WTC11 (cell line): Measurements from ENCODE around the gene NPAS2. TPM values are rescaled to one million over a fixed set of nuclear protein-coding genes. Genes with fewer than 3 reads are reported as not detected.

Experiments
- ATAC-seq: fragments of 200-7000 bp; cut with Tn5 transposase; 2 replicates; pipeline ENCODE4 v1.10.0; 2021; ENCODE audit warnings: mild to moderate bottlenecking, moderate library complexity
- CTCF ChIA-PET: fragments of 300-600 bp; sonication (Branson Sonifier 250); formaldehyde crosslinking; loops from one replicate; lab custom pipeline; 2021; ENCODE audit warnings: antibody characterized with exemption; lab: Charles Lee
- POLR2A ChIA-PET: fragments of 350-600 bp; sonication (Branson Sonifier 250); formaldehyde crosslinking; loops from one replicate; lab custom pipeline; 2021; ENCODE audit warnings: antibody characterized with exemption; lab: Charles Lee
- DNase-seq: peaks from one replicate; pipeline ENCODE4 v3.0.0; 2021; ENCODE audit warnings: low spot score
- H3K27ac Mint-ChIP-seq: 2 replicates; pipeline ENCODE4 v1.8.0; 2021; ENCODE audit warnings: mixed read lengths
- H3K27me3 Mint-ChIP-seq: 2 replicates; pipeline ENCODE4 v1.8.0; 2021; ENCODE audit warnings: low read depth, mild to moderate bottlenecking, moderate library complexity, mixed read lengths
- H3K36me3 Mint-ChIP-seq: 2 replicates; pipeline ENCODE4 v1.8.0; 2021; ENCODE audit warnings: mixed read lengths
- H3K4me1 Mint-ChIP-seq: 2 replicates; pipeline ENCODE4 v1.8.0; 2022; ENCODE audit warnings: mixed read lengths
- H3K4me3 Mint-ChIP-seq: 2 replicates; pipeline ENCODE4 v1.8.0; 2021; ENCODE audit warnings: mild to moderate bottlenecking, moderate library complexity, mixed read lengths
- H3K9me3 Mint-ChIP-seq: 2 replicates; pipeline ENCODE4 v1.8.0; 2021; ENCODE audit warnings: mixed read lengths
- ARID4B ChIP-seq: sonication (generic); formaldehyde crosslinking; IDR thresholded peaks from 2 replicates; pipeline ENCODE4 v1.8.0; 2023; ENCODE audit warnings: missing genetic modification reagents, mild to moderate bottlenecking, borderline replicate concordance
- CREM ChIP-seq: sonication (generic); formaldehyde crosslinking; IDR thresholded peaks from 2 replicates; pipeline ENCODE4 v1.8.1; 2022; ENCODE audit warnings: mild to moderate bottlenecking, missing genetic modification reagents, moderate library complexity
- CTCF ChIP-seq: fragments of 200-600 bp; IDR thresholded peaks from 2 replicates; pipeline ENCODE4 v1.8.0; 2022; ENCODE audit warnings: antibody characterized with exemption
- E2F4 ChIP-seq: sonication (generic); formaldehyde crosslinking; IDR thresholded peaks from 2 replicates; pipeline ENCODE4 v1.8.1; 2022; ENCODE audit warnings: low read depth, mild to moderate bottlenecking, moderate library complexity, missing genetic modification reagents, borderline replicate concordance
- ELF4 ChIP-seq: sonication (generic); formaldehyde crosslinking; IDR thresholded peaks from 2 replicates; pipeline ENCODE4 v1.8.1; 2022; ENCODE audit warnings: low read depth, mild to moderate bottlenecking, moderate library complexity, missing genetic modification reagents
- EMX1 ChIP-seq: fragments of 250-450 bp; sonication (Bioruptor Pico); IDR thresholded peaks from 2 replicates; pipeline ENCODE4 v1.8.0; 2021; ENCODE audit warnings: mild to moderate bottlenecking
- ERG ChIP-seq: fragments of 250-450 bp; sonication (Bioruptor Pico); IDR thresholded peaks from 2 replicates; pipeline ENCODE4 v1.8.0; 2021; ENCODE audit warnings: mild to moderate bottlenecking
- GABPB1 ChIP-seq: sonication (generic); formaldehyde crosslinking; IDR thresholded peaks from 2 replicates; pipeline ENCODE4 v1.8.1; 2023; ENCODE audit warnings: mild to moderate bottlenecking, missing genetic modification reagents
- IRF2 ChIP-seq: sonication (generic); formaldehyde crosslinking; IDR thresholded peaks from 2 replicates; pipeline ENCODE4 v1.8.0; 2022; ENCODE audit warnings: low read depth, missing genetic modification reagents, borderline replicate concordance
- NFATC4 ChIP-seq: fragments of 250-450 bp; sonication (Bioruptor Pico); IDR thresholded peaks from 2 replicates; pipeline ENCODE4 v1.9.0; 2021; ENCODE audit warnings: mild to moderate bottlenecking
- NFYB ChIP-seq: sonication (generic); formaldehyde crosslinking; conservative IDR thresholded peaks from 2 replicates; pipeline ENCODE4 v1.8.0; 2022; ENCODE audit warnings: low read depth, missing genetic modification reagents
- NR2C2 ChIP-seq: sonication (generic); formaldehyde crosslinking; IDR thresholded peaks from 2 replicates; pipeline ENCODE4 v1.8.0; 2022; ENCODE audit warnings: mild to moderate bottlenecking, missing genetic modification reagents
- NR3C1 ChIP-seq: sonication (generic); formaldehyde crosslinking; conservative IDR thresholded peaks from 2 replicates; pipeline ENCODE4 v1.8.1; 2023; ENCODE audit warnings: low read depth, mild to moderate bottlenecking, missing genetic modification reagents
- OVOL2 ChIP-seq: fragments of 250-450 bp; sonication (Bioruptor Pico); IDR thresholded peaks from 2 replicates; pipeline ENCODE4 v1.9.0; 2021; ENCODE audit warnings: mild to moderate bottlenecking, borderline replicate concordance
- PRRX2 ChIP-seq: fragments of 250-450 bp; sonication (Bioruptor Pico); IDR thresholded peaks from 2 replicates; pipeline ENCODE4 v1.8.0; 2021; ENCODE audit warnings: mild to moderate bottlenecking
- RELA ChIP-seq: sonication (generic); formaldehyde crosslinking; IDR thresholded peaks from 2 replicates; pipeline ENCODE4 v1.8.1; 2022; ENCODE audit warnings: missing genetic modification reagents, mild to moderate bottlenecking, borderline replicate concordance
- RORB ChIP-seq: fragments of 250-450 bp; sonication (Bioruptor Pico); IDR thresholded peaks from 2 replicates; pipeline ENCODE4 v1.9.0; 2021; ENCODE audit warnings: mild to moderate bottlenecking
- ZNF232 ChIP-seq: sonication (generic); formaldehyde crosslinking; IDR thresholded peaks from 2 replicates; pipeline ENCODE4 v1.8.0; 2022; ENCODE audit warnings: mild to moderate bottlenecking, missing genetic modification reagents
- total RNA-seq: library from RNA; stranded (reverse); gene quantifications from 3 replicates; pipeline ENCODE4 v1.2.3, GENCODE V29; 2021

Gene NPAS2
- total RNA-seq, 1 experiment from 2014 or later = 2.6 TPM

DNA sequence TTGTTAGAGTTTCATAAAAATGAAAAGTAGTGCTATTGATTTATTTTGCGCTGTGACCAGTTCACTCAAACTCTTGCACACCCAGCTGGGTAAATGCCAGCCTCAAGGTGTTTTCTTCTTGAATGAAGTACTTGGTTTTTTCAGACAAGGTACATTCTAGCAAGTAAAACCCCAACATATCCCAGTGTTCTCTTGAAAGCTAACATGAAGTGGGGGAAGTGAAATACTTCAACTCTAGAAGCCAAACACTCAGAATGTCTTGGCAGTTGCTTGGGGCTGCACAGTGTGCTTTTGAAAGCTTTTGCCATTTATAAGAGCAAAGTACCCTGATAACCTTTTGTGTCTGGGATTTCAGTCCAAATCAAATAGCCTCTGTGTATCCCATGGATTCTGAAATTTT is 13.4 kb downstream of the NPAS2 start:
- Mint-ChIP-seq H3K4me3 (no peak overlapping the region), H3K9me3 (peaks cover 7% of the 10 kb centered on the region), H3K27ac (no peak overlapping the region), H3K36me3 (no peaks in the 10 kb centered on the region), H3K27me3 (no peaks in the 10 kb centered on the region), H3K4me1 (no peaks in the 10 kb centered on the region)
- ChIA-PET POLR2A (no interaction called here), CTCF (no interaction called here)
- TF ChIP-seq NR2C2 (no peak), RORB (no peak), CTCF (no peak), EMX1 (CRISPR knock-in tag) (no peak), GABPB1 (CRISPR knock-in tag) (no peak), E2F4 (CRISPR knock-in tag) (no peak)
- TF ChIP-seq, all 79 proteins: peak for 0
- DNase-seq (no peak), ATAC-seq (no peak)

DNA sequence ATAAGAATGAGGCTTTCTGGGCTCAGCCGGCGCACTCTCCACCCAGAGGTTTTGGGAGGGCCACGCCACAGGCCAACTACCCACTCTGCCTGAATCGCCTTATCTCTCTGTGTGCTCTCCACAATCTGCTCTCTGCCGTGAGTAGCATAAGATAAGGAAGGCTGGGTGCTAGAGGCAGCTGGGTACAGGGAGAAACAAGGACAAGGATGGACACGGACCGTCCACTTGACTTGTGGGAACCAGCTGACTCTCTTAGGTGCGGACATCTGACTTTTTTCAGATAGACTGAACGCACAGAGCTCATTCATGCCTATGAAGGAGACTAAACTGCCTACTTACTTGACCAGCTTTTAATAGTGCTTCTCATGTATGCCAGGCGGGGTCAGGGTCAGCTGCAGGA is 14.3 kb downstream of the NPAS2 start:
- no peaks in the 10 kb centered on the region for H3K36me3 Mint-ChIP-seq
- POLR2A ChIA-PET = no interaction called here
- TF ChIP-seq NR3C1 (CRISPR knock-in tag) (no peak), OVOL2 (no peak), E2F4 (CRISPR knock-in tag) (no peak), ARID4B (no peak), ZNF232 (no peak), ERG (CRISPR knock-in tag) (no peak), NFATC4 (CRISPR knock-in tag) (no peak), RELA (CRISPR knock-in tag) (no peak), CREM (no peak), IRF2 (no peak), NFYB (CRISPR knock-in tag) (no peak), ELF4 (CRISPR knock-in tag) (no peak), GABPB1 (CRISPR knock-in tag) (no peak), PRRX2 (no peak)
- TF ChIP-seq, all 79 proteins: peak for 0
- Mint-ChIP-seq H3K27ac (no peak overlapping the region), H3K4me1 (no peaks in the 10 kb centered on the region), H3K9me3 (no peaks in the 10 kb centered on the region), H3K4me3 (no peak overlapping the region), H3K27me3 (no peaks in the 10 kb centered on the region)
- no peak for ATAC-seq
- no peak for DNase-seq
- CTCF ChIA-PET = no interaction called here
